HepG2 (cell line): ENCODE results near the gene DLG4. TPM values are rescaled to one million over a fixed set of nuclear protein-coding genes. Genes with fewer than 3 reads are reported as not detected.

ENCODE experiments used
- AGO2 ChIP-seq: fragments of 200-400 bp; formaldehyde crosslinking; optimal IDR thresholded peaks from 2 replicates; pipeline ENCODE3; 2017; ENCODE audit warnings: mild to moderate bottlenecking, low read depth, low read length, moderate library complexity
- BRD4 ChIP-seq: sonication (generic); formaldehyde crosslinking; IDR thresholded peaks from 2 replicates; pipeline ENCODE4 v1.4.0; 2020; ENCODE audit warnings: missing genetic modification reagents
- ELF3 ChIP-seq: IDR thresholded peaks from 2 replicates; pipeline ENCODE4 v1.6.1; 2016; ENCODE audit warnings: missing genetic modification reagents, missing compliant biosample characterization
- ETV5 ChIP-seq: IDR thresholded peaks from 2 replicates; pipeline ENCODE4 v1.6.1; 2018; ENCODE audit warnings: missing biosample characterization, missing genetic modification reagents, inconsistent platforms, borderline replicate concordance
- KMT2B ChIP-seq: IDR thresholded peaks from 2 replicates; pipeline ENCODE4 v1.6.1; 2016; ENCODE audit warnings: missing genetic modification reagents, missing compliant biosample characterization
- MIXL1 ChIP-seq: IDR thresholded peaks from 2 replicates; pipeline ENCODE4 v1.6.1; 2016
- NFATC3 ChIP-seq: sonication (generic); formaldehyde crosslinking; IDR thresholded peaks from 2 replicates; pipeline ENCODE4 v1.5.1; 2020; ENCODE audit warnings: mild to moderate bottlenecking, missing genetic modification reagents
- RBM22 ChIP-seq: fragments of 200-400 bp; formaldehyde crosslinking; optimal IDR thresholded peaks from 2 replicates; pipeline ENCODE3; 2017; ENCODE audit warnings: mild to moderate bottlenecking, low read length, moderate library complexity
- SIX1 ChIP-seq: sonication (generic); formaldehyde crosslinking; IDR thresholded peaks from 2 replicates; pipeline ENCODE4 v1.4.0; 2020; ENCODE audit warnings: missing genetic modification reagents, borderline replicate concordance
- TBP ChIP-seq: sonication (generic); formaldehyde crosslinking; IDR thresholded peaks from 2 replicates; pipeline ENCODE4 v1.5.0; 2020; ENCODE audit warnings: missing genetic modification reagents
- TEAD2 ChIP-seq: sonication (generic); formaldehyde crosslinking; IDR thresholded peaks from 2 replicates; pipeline ENCODE4 v1.9.0; 2021; ENCODE audit warnings: missing genetic modification reagents
- ZNF12 ChIP-seq: sonication (generic); formaldehyde crosslinking; IDR thresholded peaks from 2 replicates; pipeline ENCODE4 v1.5.0; 2020; ENCODE audit warnings: missing genetic modification reagents
- ZNF343 ChIP-seq: sonication (generic); formaldehyde crosslinking; IDR thresholded peaks from 2 replicates; pipeline ENCODE4 v1.4.0; 2020; ENCODE audit warnings: mild to moderate bottlenecking, missing genetic modification reagents
- ZNF569 ChIP-seq: sonication (generic); formaldehyde crosslinking; IDR thresholded peaks from 2 replicates; pipeline ENCODE4 v1.5.0; 2020; ENCODE audit warnings: mild to moderate bottlenecking, missing genetic modification reagents, moderate library complexity, borderline replicate concordance
- ZNF660 ChIP-seq: sonication (generic); formaldehyde crosslinking; IDR thresholded peaks from 2 replicates; pipeline ENCODE4 v1.5.1; 2020; ENCODE audit warnings: mild to moderate bottlenecking, low read depth, missing genetic modification reagents, borderline replicate concordance
- ZNF724P ChIP-seq: sonication (generic); formaldehyde crosslinking; IDR thresholded peaks from 2 replicates; pipeline ENCODE4 v1.8.0; 2022; ENCODE audit warnings: missing genetic modification reagents, borderline replicate concordance
- ZNF768 ChIP-seq: sonication (generic); formaldehyde crosslinking; IDR thresholded peaks from 2 replicates; pipeline ENCODE4 v1.4.0; 2020; ENCODE audit warnings: missing genetic modification reagents
- ZNF788 ChIP-seq: sonication (generic); formaldehyde crosslinking; IDR thresholded peaks from 2 replicates; pipeline ENCODE4 v1.5.0; 2020; ENCODE audit warnings: mild to moderate bottlenecking, missing genetic modification reagents, borderline replicate concordance
- polyA plus RNA-seq, 8 experiments: library from polyadenylated mRNA; depleted of rRNA in 3 of 8; stranded (reverse) in 7 of 8; unstranded in 1 of 8; fragments of >200 nt; fragmentation: Illumina TruSeq in 4 of 8; extraction: Trizol in 4 of 8; gene quantifications; 2 replicates each; pipeline versions ENCODE4 v1.2.1 to v1.2.3, GENCODE V29; 2011 to 2016; ENCODE audit warnings: low read depth in 4 of 8, missing spikeins in 1 of 8, mixed read lengths in 1 of 8; ENCODE audit not compliant: insufficient read depth in 1 of 8
- total RNA-seq, 5 experiments: library from RNA; depleted of rRNA; stranded (reverse); fragments of >200 nt; fragmentation: Illumina TruSeq; extraction: Trizol; gene quantifications; 2 replicates each; pipeline ENCODE4 v1.2.3, GENCODE V29; 2016; ENCODE audit warnings: low read depth in 1 of 5
- TF ChIP-seq, protein P1 (sequence below): fragments of 450-650 bp; IDR thresholded peaks from 2 replicates; pipeline ENCODE4 v1.6.1; 2017; ENCODE audit warnings: mild to moderate bottlenecking
- TF ChIP-seq, protein P2 (sequence below): sonication (generic); formaldehyde crosslinking; IDR thresholded peaks from 2 replicates; pipeline ENCODE4 v1.9.0; 2022; ENCODE audit warnings: low read depth, missing genetic modification reagents
- TF ChIP-seq, protein P3 (sequence below): sonication (generic); formaldehyde crosslinking; IDR thresholded peaks from 2 replicates; pipeline ENCODE4 v1.4.0; 2020; ENCODE audit warnings: missing genetic modification reagents

DLG4 gene
- total and polyA plus RNA-seq, 2 of the 13 experiments (the other 11 are each of a cell fraction or from before 2014, with no cell fraction given) = 0.71 to 4.3 TPM

DNA sequence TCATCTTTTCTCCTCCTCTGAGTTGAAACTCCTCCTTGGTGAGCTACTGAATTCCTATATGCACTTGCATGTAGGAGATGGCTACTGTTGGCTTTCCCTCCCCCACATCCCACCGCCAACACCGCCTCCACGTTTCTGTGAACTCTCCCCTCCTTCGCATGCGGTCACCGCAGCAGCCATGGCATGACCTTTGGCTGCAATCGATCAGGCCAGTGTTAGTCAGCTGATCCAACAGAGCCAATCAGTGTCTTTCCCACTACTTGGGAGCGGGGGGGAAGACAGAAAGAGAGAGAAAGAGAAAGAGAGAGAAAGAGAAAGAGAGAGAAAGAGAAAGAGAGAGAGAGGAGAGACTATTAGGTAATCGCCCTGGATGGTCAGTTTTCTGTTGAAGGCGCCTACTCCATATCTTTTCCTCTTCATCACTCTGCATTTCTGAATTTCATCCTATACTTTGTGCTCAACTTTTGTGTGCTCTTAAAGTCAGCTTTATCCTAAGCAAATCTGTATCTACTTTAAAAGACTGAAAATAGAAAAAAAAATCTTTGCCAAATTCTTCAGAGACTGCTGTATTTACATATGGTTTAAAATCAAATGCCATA, 63.2 kb downstream of the DLG4 start (continued):
- TF ChIP-seq, protein P1, sequence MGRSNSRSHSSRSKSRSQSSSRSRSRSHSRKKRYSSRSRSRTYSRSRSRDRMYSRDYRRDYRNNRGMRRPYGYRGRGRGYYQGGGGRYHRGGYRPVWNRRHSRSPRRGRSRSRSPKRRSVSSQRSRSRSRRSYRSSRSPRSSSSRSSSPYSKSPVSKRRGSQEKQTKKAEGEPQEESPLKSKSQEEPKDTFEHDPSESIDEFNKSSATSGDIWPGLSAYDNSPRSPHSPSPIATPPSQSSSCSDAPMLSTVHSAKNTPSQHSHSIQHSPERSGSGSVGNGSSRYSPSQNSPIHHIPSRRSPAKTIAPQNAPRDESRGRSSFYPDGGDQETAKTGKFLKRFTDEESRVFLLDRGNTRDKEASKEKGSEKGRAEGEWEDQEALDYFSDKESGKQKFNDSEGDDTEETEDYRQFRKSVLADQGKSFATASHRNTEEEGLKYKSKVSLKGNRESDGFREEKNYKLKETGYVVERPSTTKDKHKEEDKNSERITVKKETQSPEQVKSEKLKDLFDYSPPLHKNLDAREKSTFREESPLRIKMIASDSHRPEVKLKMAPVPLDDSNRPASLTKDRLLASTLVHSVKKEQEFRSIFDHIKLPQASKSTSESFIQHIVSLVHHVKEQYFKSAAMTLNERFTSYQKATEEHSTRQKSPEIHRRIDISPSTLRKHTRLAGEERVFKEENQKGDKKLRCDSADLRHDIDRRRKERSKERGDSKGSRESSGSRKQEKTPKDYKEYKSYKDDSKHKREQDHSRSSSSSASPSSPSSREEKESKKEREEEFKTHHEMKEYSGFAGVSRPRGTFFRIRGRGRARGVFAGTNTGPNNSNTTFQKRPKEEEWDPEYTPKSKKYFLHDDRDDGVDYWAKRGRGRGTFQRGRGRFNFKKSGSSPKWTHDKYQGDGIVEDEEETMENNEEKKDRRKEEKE = no peak
- peak; percentile 84 for TF ChIP-seq ELF3 (CRISPR knock-in tag)
- TF ChIP-seq ZNF724P (CRISPR knock-in tag) = peak; percentile 95; the same call in 1 of the 2 replicates
- TF ChIP-seq, protein P2, sequence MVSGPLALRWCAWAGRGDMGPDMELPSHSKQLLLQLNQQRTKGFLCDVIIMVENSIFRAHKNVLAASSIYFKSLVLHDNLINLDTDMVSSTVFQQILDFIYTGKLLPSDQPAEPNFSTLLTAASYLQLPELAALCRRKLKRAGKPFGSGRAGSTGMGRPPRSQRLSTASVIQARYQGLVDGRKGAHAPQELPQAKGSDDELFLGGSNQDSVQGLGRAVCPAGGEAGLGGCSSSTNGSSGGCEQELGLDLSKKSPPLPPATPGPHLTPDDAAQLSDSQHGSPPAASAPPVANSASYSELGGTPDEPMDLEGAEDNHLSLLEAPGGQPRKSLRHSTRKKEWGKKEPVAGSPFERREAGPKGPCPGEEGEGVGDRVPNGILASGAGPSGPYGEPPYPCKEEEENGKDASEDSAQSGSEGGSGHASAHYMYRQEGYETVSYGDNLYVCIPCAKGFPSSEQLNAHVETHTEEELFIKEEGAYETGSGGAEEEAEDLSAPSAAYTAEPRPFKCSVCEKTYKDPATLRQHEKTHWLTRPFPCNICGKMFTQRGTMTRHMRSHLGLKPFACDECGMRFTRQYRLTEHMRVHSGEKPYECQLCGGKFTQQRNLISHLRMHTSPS (CRISPR knock-in tag) = peak; percentile 81
- TF ChIP-seq, protein P3, sequence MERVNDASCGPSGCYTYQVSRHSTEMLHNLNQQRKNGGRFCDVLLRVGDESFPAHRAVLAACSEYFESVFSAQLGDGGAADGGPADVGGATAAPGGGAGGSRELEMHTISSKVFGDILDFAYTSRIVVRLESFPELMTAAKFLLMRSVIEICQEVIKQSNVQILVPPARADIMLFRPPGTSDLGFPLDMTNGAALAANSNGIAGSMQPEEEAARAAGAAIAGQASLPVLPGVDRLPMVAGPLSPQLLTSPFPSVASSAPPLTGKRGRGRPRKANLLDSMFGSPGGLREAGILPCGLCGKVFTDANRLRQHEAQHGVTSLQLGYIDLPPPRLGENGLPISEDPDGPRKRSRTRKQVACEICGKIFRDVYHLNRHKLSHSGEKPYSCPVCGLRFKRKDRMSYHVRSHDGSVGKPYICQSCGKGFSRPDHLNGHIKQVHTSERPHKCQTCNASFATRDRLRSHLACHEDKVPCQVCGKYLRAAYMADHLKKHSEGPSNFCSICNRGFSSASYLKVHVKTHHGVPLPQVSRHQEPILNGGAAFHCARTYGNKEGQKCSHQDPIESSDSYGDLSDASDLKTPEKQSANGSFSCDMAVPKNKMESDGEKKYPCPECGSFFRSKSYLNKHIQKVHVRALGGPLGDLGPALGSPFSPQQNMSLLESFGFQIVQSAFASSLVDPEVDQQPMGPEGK = peak; percentile 79
- 0 out of 2 replicates have a peak, but pooled peaks have one; percentile 23 for TF ChIP-seq SIX1 (CRISPR knock-in tag)
- no peak for TF ChIP-seq RBM22
- TF ChIP-seq KMT2B (CRISPR knock-in tag) = peak; percentile 72; the same call in 1 of the 2 replicates
- TF ChIP-seq ZNF768 (CRISPR knock-in tag) = peak; percentile 26; the same call in 1 of the 2 replicates
- no peak for TF ChIP-seq ZNF569 (CRISPR knock-in tag)
- peak; percentile 70; the same call in 1 of the 2 replicates for TF ChIP-seq ZNF343
- TF ChIP-seq TEAD2 (CRISPR knock-in tag) = no peak; the same call in none of the 2 replicates
- peak; percentile 65; the same call in 1 of the 2 replicates for TF ChIP-seq ZNF788 (CRISPR knock-in tag)
- TF ChIP-seq BRD4 (CRISPR knock-in tag) = peak; percentile 89
- no peak for TF ChIP-seq ZNF660 (CRISPR knock-in tag)
- peak; percentile 65 for TF ChIP-seq ETV5
- no peak for TF ChIP-seq TBP (CRISPR knock-in tag)
- TF ChIP-seq ZNF12 = peak; percentile 83
- TF ChIP-seq AGO2 = no peak
- TF ChIP-seq MIXL1 (CRISPR knock-in tag) = peak; percentile 90
- peak; percentile 46; the same call in 1 of the 2 replicates for TF ChIP-seq NFATC3
